Adipocyte (in vitro differentiated cells): Measurements from ENCODE around the gene WDR6.

ENCODE experiments used
- DNase-seq: peaks from one replicate; pipeline ENCODE4 v3.0.0-alpha.2; 2015; ENCODE audit warnings: low read depth
- H3K27me3 ChIP-seq: replicated peaks from 2 replicates; pipeline ENCODE4 v1.7.0; 2013; ENCODE audit warnings: mild to moderate bottlenecking, low read length, moderate library complexity; ENCODE audit not compliant: control insufficient read depth, insufficient read depth
- H3K36me3 ChIP-seq: 2 replicates; pipeline ENCODE4 v1.7.0; 2013; ENCODE audit warnings: low read length, mild to moderate bottlenecking, moderate library complexity; ENCODE audit not compliant: control insufficient read depth, insufficient read depth, severe bottlenecking
- H3K4me1 ChIP-seq: 2 replicates; pipeline ENCODE4 v1.7.0; 2013; ENCODE audit warnings: mild to moderate bottlenecking, low read length, moderate library complexity; ENCODE audit not compliant: control insufficient read depth, insufficient read depth
- H3K4me3 ChIP-seq: 2 replicates; pipeline ENCODE4 v1.7.0; 2013; ENCODE audit warnings: mild to moderate bottlenecking, low read length, moderate library complexity
- H3K9ac ChIP-seq: 2 replicates; pipeline ENCODE4 v1.7.0; 2013; ENCODE audit warnings: mild to moderate bottlenecking, low read length, moderate library complexity
- H3K9me3 ChIP-seq: 2 replicates; pipeline ENCODE4 v1.7.0; 2013; ENCODE audit warnings: mild to moderate bottlenecking, low read length, moderate library complexity; ENCODE audit not compliant: control insufficient read depth

The WDR6 gene

GRCh38 chr3:49017971-49018706 is 10.9 kb downstream of the WDR6 start, which contains the start of gene DALRD3:
TSS of gene DALRD3 (minus strand) at chr3:49018580. CDS start at chr3:49018564, 16 bp downstream.
- DNase-seq, result peak; percentile 80
- Histone ChIP-seq H3K4me1 (peaks cover 34% of the 10 kb centered on the region), H3K27me3 (no peaks in the 10 kb centered on the region), H3K4me3 (peak within 1 kb of the TSS; percentile 91), H3K9ac (peak within 1 kb of the TSS; percentile 88), H3K9me3 (no peaks in the 10 kb centered on the region), H3K36me3 (peaks cover 20% of the 10 kb centered on the region)

- DNase-seq, result no peak
- Histone ChIP-seq H3K27me3 (no peaks in the 10 kb centered on the region), H3K4me3 (peak overlapping the region; percentile 91)
These were observed 11.5 kb downstream of the WDR6 start for GRCh38 chr3:49018707-49019006.

DNA sequence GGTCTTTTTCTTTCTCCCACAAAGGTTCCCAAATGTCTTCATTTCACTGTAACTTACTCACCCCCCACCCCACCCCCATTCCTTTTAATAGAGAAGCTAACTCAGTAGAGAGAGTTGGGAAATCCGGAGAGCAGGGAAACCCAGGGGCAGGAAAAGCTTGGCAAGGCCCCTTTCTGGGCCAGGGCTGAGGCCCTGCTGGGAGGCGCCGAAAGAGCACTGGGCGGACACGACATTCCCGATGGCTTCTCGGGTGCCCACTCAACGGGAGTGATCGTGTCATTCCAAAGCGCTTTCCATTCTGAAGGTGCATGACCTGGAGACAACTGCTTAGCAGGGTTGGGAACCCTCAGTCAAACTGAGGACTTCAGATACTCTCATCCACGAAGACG is 12.7 kb downstream of the WDR6 start:
- Histone ChIP-seq H3K4me1 (peaks cover 37% of the 10 kb centered on the region), H3K9me3 (no peaks in the 10 kb centered on the region), H3K36me3 (peaks cover 27% of the 10 kb centered on the region), H3K4me3 (peak overlapping the region; percentile 94), H3K9ac (peak overlapping the region; percentile 94), H3K27me3 (no peaks in the 10 kb centered on the region)
- DNase-seq, result peak; percentile 52

More at GRCh38 chr3:49018707-49019006, 11.5 kb downstream of the WDR6 start:
- Histone ChIP-seq H3K9me3 (no peaks in the 10 kb centered on the region), H3K9ac (peak overlapping the region; percentile 88), H3K36me3 (peaks cover 21% of the 10 kb centered on the region), H3K4me1 (peaks cover 37% of the 10 kb centered on the region)

DNA sequence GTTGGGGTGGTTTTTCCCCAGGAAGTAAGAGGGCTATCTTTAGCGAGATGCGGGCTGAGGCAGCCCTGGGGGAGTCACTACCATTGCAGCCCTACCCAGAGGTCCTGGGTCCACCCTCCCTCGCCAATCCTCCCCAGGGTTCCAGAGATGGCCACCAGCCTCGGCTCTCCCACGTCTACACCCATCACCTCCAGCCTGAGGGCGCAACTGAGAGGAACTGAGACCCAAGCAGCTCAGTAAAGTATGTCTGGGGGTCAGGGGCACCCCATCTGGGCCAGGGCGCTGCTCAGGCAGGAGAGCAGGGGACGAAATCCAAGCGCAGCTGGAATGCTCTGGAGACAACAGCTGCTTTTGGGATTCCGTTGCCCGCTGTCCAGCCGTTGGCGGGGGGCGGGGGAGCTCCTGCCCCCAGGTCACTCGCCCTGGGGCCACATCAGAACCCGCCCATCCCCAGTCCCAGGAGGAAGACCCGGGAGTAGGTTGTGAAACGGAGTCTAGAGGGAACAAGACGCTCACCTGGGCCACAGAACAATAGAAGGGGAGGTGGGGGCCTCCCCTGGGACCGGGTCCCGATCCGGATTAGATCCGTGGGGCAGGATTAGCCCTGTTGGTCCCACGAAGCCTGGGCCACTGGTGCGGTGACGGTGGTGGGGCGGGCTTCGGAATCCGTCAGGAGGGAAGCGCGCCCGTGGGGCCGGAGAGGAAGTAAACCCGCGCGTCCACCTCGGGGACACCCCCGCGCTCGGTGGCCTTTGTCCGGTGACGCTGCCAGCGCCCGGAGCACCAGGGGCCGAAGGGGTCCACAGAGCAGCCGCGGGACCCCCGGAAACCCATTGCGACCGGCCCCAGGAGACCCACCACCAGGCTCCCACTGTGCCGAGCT is 13.4 kb downstream of the WDR6 start:
- Histone ChIP-seq H3K9me3 (no peaks in the 10 kb centered on the region), H3K4me3 (peak overlapping the region; percentile 94), H3K9ac (peak overlapping the region; percentile 94), H3K4me1 (peaks cover 40% of the 10 kb centered on the region), H3K36me3 (peaks cover 27% of the 10 kb centered on the region), H3K27me3 (no peaks in the 10 kb centered on the region)
- peak; percentile 62 for DNase-seq

DNA sequence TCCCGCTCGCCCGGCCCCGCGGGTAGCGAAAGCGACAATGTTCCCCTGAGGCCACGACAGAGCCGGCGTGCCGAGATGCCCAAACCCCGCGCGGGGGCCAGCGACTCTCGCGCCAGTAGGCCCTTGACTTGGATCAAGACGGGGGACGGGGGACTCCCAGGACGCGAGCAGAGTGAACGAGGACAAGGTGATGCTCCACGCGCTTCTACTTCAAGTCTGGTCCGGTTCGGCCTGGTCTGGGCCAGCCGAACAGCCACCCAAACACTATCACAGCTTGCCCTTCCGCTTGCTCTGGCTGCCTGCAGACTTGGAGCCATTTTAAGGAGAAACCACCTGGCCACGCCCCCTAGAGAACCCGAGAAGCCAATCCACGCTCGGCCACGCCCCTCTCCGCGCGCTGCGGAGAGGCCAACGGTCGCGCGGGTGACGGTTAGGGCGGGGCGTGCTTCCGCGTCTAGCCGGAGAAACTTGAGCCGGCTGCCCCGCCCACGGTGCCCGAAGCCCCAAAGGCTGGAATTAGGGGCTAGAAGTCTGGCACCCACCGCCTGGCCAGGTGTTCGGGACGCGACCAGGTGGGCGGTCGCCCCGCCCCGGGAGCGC is 14.1 kb downstream of the WDR6 start:
- Histone ChIP-seq H3K36me3 (peaks cover 27% of the 10 kb centered on the region), H3K9ac (peak overlapping the region; percentile 94), H3K4me3 (peak overlapping the region; percentile 94), H3K4me1 (peaks cover 43% of the 10 kb centered on the region), H3K9me3 (no peaks in the 10 kb centered on the region), H3K27me3 (no peaks in the 10 kb centered on the region)
- DNase-seq, result peak; percentile 100

DNA sequence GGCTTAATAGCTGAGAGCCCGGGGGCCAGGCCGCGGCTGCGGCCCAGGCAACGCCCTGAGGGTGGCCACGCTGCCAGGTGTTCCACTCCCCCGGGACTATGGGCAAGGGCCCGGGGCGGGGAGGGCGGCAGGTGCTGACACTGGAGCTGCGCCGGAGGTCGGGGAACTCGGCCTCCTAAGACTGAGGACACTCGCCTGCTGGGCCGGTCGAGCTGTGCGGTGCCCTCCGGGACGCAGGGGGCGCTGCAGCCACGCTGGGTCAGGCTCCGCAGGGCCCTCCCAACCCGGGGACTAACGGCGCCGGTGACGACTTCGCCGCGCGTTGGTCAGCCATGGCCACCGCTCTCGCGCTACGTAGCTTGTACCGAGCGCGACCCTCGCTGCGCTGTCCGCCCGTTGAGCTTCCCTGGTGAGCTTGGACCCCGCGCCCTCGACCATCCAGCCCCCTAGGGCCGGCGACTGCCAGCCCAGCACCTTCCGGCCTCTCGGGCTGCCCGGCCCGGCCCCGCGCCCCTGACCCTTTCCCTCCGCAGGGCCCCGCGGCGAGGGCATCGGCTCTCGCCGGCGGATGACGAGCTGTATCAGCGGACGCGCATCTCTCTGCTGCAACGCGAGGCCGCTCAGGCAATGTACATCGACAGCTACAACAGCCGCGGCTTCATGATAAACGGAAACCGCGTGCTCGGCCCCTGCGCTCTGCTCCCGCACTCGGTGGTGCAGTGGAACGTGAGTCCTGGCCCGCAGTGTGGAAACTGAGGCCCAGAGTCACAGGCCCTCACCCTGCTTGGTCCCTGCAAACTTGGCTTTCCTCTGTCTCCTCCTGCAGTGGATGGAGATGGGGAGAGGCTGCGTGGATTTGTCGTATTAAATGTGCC is 14.9 kb downstream of the WDR6 start, which contains the start of gene NDUFAF3:
Gene NDUFAF3, plus strand, starts transcription at position 309 of the 875 bp plus-strand sequence. Its CDS starts 24 bp downstream, at position 333.
- peaks cover 42% of the 10 kb centered on the region for H3K4me1 ChIP-seq
- H3K27me3 ChIP-seq, result no peaks in the 10 kb centered on the region
- H3K4me3 ChIP-seq, result peak within 1 kb of the TSS; percentile 94
- peaks cover 33% of the 10 kb centered on the region for H3K36me3 ChIP-seq
- H3K9me3 ChIP-seq, result no peaks in the 10 kb centered on the region
- peak within 1 kb of the TSS; percentile 94 for H3K9ac ChIP-seq
- DNase-seq, result peak; percentile 97

- H3K27me3 ChIP-seq, result no peaks in the 10 kb centered on the region
- peaks cover 42% of the 10 kb centered on the region for H3K4me1 ChIP-seq
- H3K9me3 ChIP-seq, result no peaks in the 10 kb centered on the region
- DNase-seq, result peak; percentile 26
- H3K36me3 ChIP-seq, result peaks cover 39% of the 10 kb centered on the region
- peak overlapping the region; percentile 94 for H3K9ac ChIP-seq
- peak overlapping the region; percentile 94 for H3K4me3 ChIP-seq
These were observed 15.5 kb downstream of the WDR6 start for GRCh38 chr3:49022688-49023171.

GRCh38 chr3:49023775-49024174 is 16.6 kb downstream of the WDR6 start:
- no peak for DNase-seq
- Histone ChIP-seq H3K4me1 (peaks cover 50% of the 10 kb centered on the region), H3K4me3 (no peak overlapping the region), H3K9me3 (no peaks in the 10 kb centered on the region), H3K27me3 (no peaks in the 10 kb centered on the region), H3K9ac (no peak overlapping the region), H3K36me3 (peaks cover 39% of the 10 kb centered on the region)

GRCh38 chr3:49024449-49024848 is 17.3 kb downstream of the WDR6 start:
- DNase-seq, result no peak
- Histone ChIP-seq H3K9ac (no peak overlapping the region), H3K36me3 (peaks cover 39% of the 10 kb centered on the region), H3K4me3 (no peak overlapping the region), H3K9me3 (no peaks in the 10 kb centered on the region), H3K27me3 (no peaks in the 10 kb centered on the region), H3K4me1 (peaks cover 46% of the 10 kb centered on the region)

GRCh38 chr3:49025005-49025792 is 18.0 kb downstream of the WDR6 start:
- Histone ChIP-seq H3K9ac (peak overlapping the region; percentile 3), H3K27me3 (no peaks in the 10 kb centered on the region), H3K4me3 (no peak overlapping the region), H3K9me3 (no peaks in the 10 kb centered on the region), H3K36me3 (peaks cover 45% of the 10 kb centered on the region), H3K4me1 (peaks cover 42% of the 10 kb centered on the region)
- DNase-seq, result no peak
